ENCODE results near the gene USP12. TPM values are rescaled to one million over a fixed set of nuclear protein-coding genes. Genes with fewer than 3 reads are reported as not detected.

Gene USP12
- total RNA-seq, 1 donor from 2014 or later, result 30.5 TPM

DNA sequence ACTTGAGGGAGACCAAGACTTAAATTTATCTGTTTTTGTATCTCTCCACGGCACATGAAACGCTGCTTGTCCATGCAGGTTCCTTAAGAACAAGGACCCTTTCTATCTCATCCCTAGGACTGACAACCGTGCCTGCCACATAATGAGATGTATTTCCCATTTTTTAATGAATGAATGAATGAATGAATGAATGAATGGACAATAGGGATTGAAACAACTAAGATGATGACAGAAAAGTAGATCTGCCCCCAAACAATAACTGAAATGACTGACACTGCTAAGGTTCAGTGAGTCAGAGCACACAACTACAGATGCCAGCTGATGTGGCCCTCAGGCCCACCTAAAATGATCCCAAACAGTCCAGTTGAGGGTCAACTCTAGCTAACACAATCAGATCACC lies 69.8 kb downstream of the USP12 start:
- Histone ChIP-seq H3K4me1 (ENCODE audit: insufficient read depth, low read length) (no peaks in the 10 kb centered on the region), H2AFZ (ENCODE audit: low read depth, low read length) (no peak overlapping the region), H3K79me2 (ENCODE audit: insufficient read depth, low read length) (peaks cover 20% of the 10 kb centered on the region), H4K20me1 (ENCODE audit: insufficient read depth, low read length) (peaks cover 10% of the 10 kb centered on the region), H3K27me3 (ENCODE audit: insufficient read depth, low read length) (no peaks in the 10 kb centered on the region), H3K9me3 (ENCODE audit: insufficient read depth, low read depth, low read length) (no peaks in the 10 kb centered on the region), H3K36me3 (ENCODE audit: insufficient read depth, low read length) (peaks cover 11% of the 10 kb centered on the region), H3K4me2 (ENCODE audit: low read length) (no peak overlapping the region), H3K27ac (ENCODE audit: low read depth, low read length) (no peak overlapping the region), H3K9ac (ENCODE audit: low read length) (no peak overlapping the region), H3K4me3 (ENCODE audit: insufficient read depth, low read depth, low read length) (no peak overlapping the region)
- DNase-seq (ENCODE audit: low read depth) (no peak), FAIRE-seq (no peak)
- no peaks in the 10 kb centered on the region for H3K4me1 Mint-ChIP-seq (ENCODE audit: low read depth, unreplicated experiment)
- no peaks in the 10 kb centered on the region for H3K9me3 Mint-ChIP-seq (ENCODE audit: unreplicated experiment)
- TF ChIP-seq EZH2 (IDR thresholded peaks at IDR 0.05; ENCODE audit: insufficient read depth, low read length), result no peak
- TF ChIP-seq, protein P1, sequence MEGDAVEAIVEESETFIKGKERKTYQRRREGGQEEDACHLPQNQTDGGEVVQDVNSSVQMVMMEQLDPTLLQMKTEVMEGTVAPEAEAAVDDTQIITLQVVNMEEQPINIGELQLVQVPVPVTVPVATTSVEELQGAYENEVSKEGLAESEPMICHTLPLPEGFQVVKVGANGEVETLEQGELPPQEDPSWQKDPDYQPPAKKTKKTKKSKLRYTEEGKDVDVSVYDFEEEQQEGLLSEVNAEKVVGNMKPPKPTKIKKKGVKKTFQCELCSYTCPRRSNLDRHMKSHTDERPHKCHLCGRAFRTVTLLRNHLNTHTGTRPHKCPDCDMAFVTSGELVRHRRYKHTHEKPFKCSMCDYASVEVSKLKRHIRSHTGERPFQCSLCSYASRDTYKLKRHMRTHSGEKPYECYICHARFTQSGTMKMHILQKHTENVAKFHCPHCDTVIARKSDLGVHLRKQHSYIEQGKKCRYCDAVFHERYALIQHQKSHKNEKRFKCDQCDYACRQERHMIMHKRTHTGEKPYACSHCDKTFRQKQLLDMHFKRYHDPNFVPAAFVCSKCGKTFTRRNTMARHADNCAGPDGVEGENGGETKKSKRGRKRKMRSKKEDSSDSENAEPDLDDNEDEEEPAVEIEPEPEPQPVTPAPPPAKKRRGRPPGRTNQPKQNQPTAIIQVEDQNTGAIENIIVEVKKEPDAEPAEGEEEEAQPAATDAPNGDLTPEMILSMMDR (IDR thresholded peaks at IDR 0.05; ENCODE audit: insufficient read depth, low read depth, low read length), result no peak
- peaks cover 10% of the 10 kb centered on the region for H3K36me3 Mint-ChIP-seq (ENCODE audit: low read depth, unreplicated experiment)
- no peaks in the 10 kb centered on the region for H3K27me3 Mint-ChIP-seq (ENCODE audit: low read depth, unreplicated experiment)
- H3K4me3 Mint-ChIP-seq (ENCODE audit: unreplicated experiment), result no peak overlapping the region
- no peak overlapping the region for H3K27ac Mint-ChIP-seq (ENCODE audit: unreplicated experiment)

DNA sequence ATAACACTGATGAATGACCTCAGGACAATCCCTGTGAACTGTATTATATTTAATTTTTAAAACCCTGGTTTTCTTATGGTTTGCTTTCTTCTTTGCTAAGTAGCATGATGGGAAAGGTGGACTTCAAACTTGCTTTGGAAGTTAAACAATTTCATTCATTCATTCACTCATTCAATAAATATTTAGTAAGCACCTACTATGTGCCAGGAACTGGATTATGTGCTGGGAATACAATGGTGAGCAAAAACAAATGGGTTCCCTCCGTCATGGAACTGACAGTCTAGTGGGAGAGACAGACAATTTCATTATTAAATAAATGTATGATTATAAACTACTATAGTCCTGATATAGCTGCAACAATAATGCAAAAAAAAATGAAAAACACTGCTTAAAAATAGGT lies 70.3 kb downstream of the USP12 start:
- Histone ChIP-seq H3K4me1 (ENCODE audit: insufficient read depth, low read length) (no peaks in the 10 kb centered on the region), H2AFZ (ENCODE audit: low read depth, low read length) (no peak overlapping the region), H3K79me2 (ENCODE audit: insufficient read depth, low read length) (peaks cover 14% of the 10 kb centered on the region), H3K36me3 (ENCODE audit: insufficient read depth, low read length) (peaks cover 11% of the 10 kb centered on the region), H3K4me2 (ENCODE audit: low read length) (no peak overlapping the region), H3K9ac (ENCODE audit: low read length) (no peak overlapping the region), H3K27me3 (ENCODE audit: insufficient read depth, low read length) (no peaks in the 10 kb centered on the region), H3K9me3 (ENCODE audit: insufficient read depth, low read depth, low read length) (no peaks in the 10 kb centered on the region), H4K20me1 (ENCODE audit: insufficient read depth, low read length) (peaks cover 12% of the 10 kb centered on the region), H3K27ac (ENCODE audit: low read depth, low read length) (no peak overlapping the region), H3K4me3 (ENCODE audit: insufficient read depth, low read depth, low read length) (no peak overlapping the region)
- Mint-ChIP-seq H3K27ac (ENCODE audit: unreplicated experiment) (no peak overlapping the region), H3K36me3 (ENCODE audit: low read depth, unreplicated experiment) (peaks cover 10% of the 10 kb centered on the region), H3K9me3 (ENCODE audit: unreplicated experiment) (no peaks in the 10 kb centered on the region), H3K4me1 (ENCODE audit: low read depth, unreplicated experiment) (no peaks in the 10 kb centered on the region), H3K4me3 (ENCODE audit: unreplicated experiment) (no peak overlapping the region), H3K27me3 (ENCODE audit: low read depth, unreplicated experiment) (no peaks in the 10 kb centered on the region)
- TF ChIP-seq, protein P1 (IDR thresholded peaks at IDR 0.05; ENCODE audit: insufficient read depth, low read depth, low read length), result no peak
- no peak for TF ChIP-seq EZH2 (IDR thresholded peaks at IDR 0.05; ENCODE audit: insufficient read depth, low read length)
- DNase-seq (ENCODE audit: low read depth) (no peak), FAIRE-seq (no peak)

DNA sequence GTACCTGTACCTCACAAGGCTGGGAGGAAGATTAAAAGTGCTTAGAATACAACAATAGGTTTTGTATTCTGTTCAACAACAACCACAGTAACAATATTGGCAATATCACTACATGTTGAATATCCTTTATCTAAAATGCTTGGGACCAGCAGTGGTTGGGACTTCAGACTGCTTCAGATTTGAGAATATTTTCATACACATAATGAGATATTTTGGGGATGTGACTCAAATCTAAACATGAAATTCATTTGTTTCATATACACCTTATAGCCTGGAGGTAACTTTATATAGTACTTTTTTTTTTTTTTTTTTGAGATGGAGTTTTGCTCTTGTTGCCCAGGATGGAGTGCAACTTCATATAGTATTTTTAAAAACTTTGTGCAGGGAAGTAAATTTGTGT lies 73.9 kb downstream of the USP12 start:
- DNase-seq (ENCODE audit: low read depth) (no peak), FAIRE-seq (no peak)
- H3K27ac Mint-ChIP-seq (ENCODE audit: unreplicated experiment), result no peak overlapping the region
- no peaks in the 10 kb centered on the region for H3K4me1 Mint-ChIP-seq (ENCODE audit: low read depth, unreplicated experiment)
- Histone ChIP-seq H3K4me3 (ENCODE audit: insufficient read depth, low read depth, low read length) (no peak overlapping the region), H3K36me3 (ENCODE audit: insufficient read depth, low read length) (peaks cover 13% of the 10 kb centered on the region), H3K4me2 (ENCODE audit: low read length) (no peak overlapping the region), H3K27ac (ENCODE audit: low read depth, low read length) (no peak overlapping the region), H3K9me3 (ENCODE audit: insufficient read depth, low read depth, low read length) (no peaks in the 10 kb centered on the region), H3K79me2 (ENCODE audit: insufficient read depth, low read length) (peaks cover 7% of the 10 kb centered on the region), H3K27me3 (ENCODE audit: insufficient read depth, low read length) (no peaks in the 10 kb centered on the region), H3K9ac (ENCODE audit: low read length) (no peak overlapping the region), H3K4me1 (ENCODE audit: insufficient read depth, low read length) (no peaks in the 10 kb centered on the region), H4K20me1 (ENCODE audit: insufficient read depth, low read length) (peaks cover 15% of the 10 kb centered on the region), H2AFZ (ENCODE audit: low read depth, low read length) (no peak overlapping the region)
- H3K27me3 Mint-ChIP-seq (ENCODE audit: low read depth, unreplicated experiment), result no peaks in the 10 kb centered on the region
- TF ChIP-seq EZH2 (IDR thresholded peaks at IDR 0.05; ENCODE audit: insufficient read depth, low read length), result no peak
- TF ChIP-seq, protein P1 (IDR thresholded peaks at IDR 0.05; ENCODE audit: insufficient read depth, low read depth, low read length), result no peak
- no peak overlapping the region for H3K4me3 Mint-ChIP-seq (ENCODE audit: unreplicated experiment)
- H3K36me3 Mint-ChIP-seq (ENCODE audit: low read depth, unreplicated experiment), result peaks cover 9% of the 10 kb centered on the region
- H3K9me3 Mint-ChIP-seq (ENCODE audit: unreplicated experiment), result no peaks in the 10 kb centered on the region

Measured in astrocyte (in vitro differentiated cells and primary cell).